Hepatocyte (in vitro differentiated cells): Measurements from ENCODE around the gene SDHAF3.

Experiments used
- EZH2 ChIP-seq: fragments of 200-600 bp; sonication (generic); IDR thresholded peaks from 2 replicates; pipeline ENCODE4 v1.6.1; 2016; ENCODE audit warnings: antibody characterized with exemption, mild to moderate bottlenecking, borderline replicate concordance
- EZH2phosphoT487 ChIP-seq: fragments of 200-600 bp; sonication (generic); IDR thresholded peaks from one replicate; pipeline ENCODE4 v1.6.1; 2018; ENCODE audit warnings: antibody characterized with exemption, mild to moderate bottlenecking, low read depth, moderate library complexity; ENCODE audit not compliant: unreplicated experiment, severe bottlenecking
- TF ChIP-seq, protein P1 (sequence below): fragments of 200-600 bp; sonication (generic); IDR thresholded peaks from 2 replicates; pipeline ENCODE4 v1.5.1; 2016; ENCODE audit warnings: antibody characterized with exemption, mild to moderate bottlenecking; ENCODE audit not compliant: poor library complexity

DNA sequence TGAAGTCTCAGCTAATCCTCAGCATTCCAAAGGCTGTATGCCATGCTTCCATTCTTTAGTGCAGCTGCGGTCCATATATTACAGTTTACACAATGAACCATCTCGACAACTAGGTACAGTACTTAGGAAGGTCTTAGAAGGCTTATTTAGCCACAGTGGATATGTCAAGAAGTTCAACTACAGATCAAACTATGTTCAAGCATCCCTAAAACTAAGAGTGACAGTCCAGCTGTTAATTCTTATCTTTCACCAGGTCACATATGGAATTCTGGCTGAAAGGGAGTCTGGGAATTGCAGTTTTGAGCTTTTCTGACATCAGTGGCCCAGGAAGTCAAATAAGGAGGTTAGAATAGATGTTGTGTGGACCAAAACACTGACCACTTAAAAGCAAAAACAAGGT lies 106.8 kb downstream of the SDHAF3 start:
- TF ChIP-seq, protein P1, sequence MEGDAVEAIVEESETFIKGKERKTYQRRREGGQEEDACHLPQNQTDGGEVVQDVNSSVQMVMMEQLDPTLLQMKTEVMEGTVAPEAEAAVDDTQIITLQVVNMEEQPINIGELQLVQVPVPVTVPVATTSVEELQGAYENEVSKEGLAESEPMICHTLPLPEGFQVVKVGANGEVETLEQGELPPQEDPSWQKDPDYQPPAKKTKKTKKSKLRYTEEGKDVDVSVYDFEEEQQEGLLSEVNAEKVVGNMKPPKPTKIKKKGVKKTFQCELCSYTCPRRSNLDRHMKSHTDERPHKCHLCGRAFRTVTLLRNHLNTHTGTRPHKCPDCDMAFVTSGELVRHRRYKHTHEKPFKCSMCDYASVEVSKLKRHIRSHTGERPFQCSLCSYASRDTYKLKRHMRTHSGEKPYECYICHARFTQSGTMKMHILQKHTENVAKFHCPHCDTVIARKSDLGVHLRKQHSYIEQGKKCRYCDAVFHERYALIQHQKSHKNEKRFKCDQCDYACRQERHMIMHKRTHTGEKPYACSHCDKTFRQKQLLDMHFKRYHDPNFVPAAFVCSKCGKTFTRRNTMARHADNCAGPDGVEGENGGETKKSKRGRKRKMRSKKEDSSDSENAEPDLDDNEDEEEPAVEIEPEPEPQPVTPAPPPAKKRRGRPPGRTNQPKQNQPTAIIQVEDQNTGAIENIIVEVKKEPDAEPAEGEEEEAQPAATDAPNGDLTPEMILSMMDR: no peak
- no peak for TF ChIP-seq EZH2
- TF ChIP-seq EZH2phosphoT487: no peak
